ENCODE measurements around the gene ABI3BP. TPM values are rescaled to one million over a fixed set of nuclear protein-coding genes. Genes with fewer than 3 reads are reported as not detected.

The ABI3BP gene
- polyA plus RNA-seq, 1 of the 3 experiments (the other 2 are of a cell fraction): 8.4 TPM

DNA sequence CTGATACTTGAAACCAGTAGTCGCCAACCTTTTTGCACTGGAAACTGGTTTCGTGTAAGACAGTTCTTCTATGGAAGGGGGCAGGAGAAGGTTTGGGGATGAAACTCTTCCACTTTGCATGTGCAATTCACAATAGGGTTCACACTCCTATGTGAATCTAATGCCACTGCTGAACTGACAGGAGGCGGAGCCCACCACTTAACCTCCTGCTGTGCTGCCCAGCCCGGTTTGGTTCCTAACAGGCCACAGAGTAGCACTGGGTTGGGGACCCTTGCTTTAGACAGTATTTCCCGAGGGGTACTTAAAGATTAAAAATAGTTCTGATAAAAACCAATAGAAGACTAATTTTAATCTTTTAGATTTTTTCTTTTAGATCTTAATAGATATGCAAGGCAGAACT is 272.8 kb downstream of the ABI3BP start:
- Histone ChIP-seq H3K27me3 (ENCODE audit: insufficient read depth) (no peaks in the 10 kb centered on the region), H3K9me3 (no peaks in the 10 kb centered on the region), H3K27ac (ENCODE audit: low read depth in 2 of 2, low read length in 1 of 2) (no peak overlapping the region), H3K79me2 (ENCODE audit: insufficient read depth) (peaks cover 99% of the 10 kb centered on the region), H3K9ac (no peak overlapping the region), H3K9me2 (no peaks in the 10 kb centered on the region), H2AFZ (ENCODE audit: low read depth) (no peak overlapping the region), H3K4me1 (ENCODE audit: control insufficient read depth in 1 of 2, insufficient read depth in 2 of 2, low read depth in 1 of 2, low read length in 1 of 2) (no peaks in the 10 kb centered on the region; a peak in 2 of 4 replicates), H4K20me1 (ENCODE audit: insufficient read depth) (peaks cover 58% of the 10 kb centered on the region), H3F3A (replicated peaks; ENCODE audit: insufficient read depth) (peaks cover 29% of the 10 kb centered on the region), H3K4me3 (ENCODE audit: low read depth in 2 of 2, low read length in 1 of 2) (no peak overlapping the region), H3K4me2 (no peak overlapping the region), H3K36me3 (replicated peaks in 1 of 2; ENCODE audit: control insufficient read depth in 1 of 2, insufficient read depth in 2 of 2, low read length in 1 of 2) (peaks cover 68 to 87% of the 10 kb centered on the region in 2 experiments)
- no peak for DNase-seq
- WGBS (ENCODE audit: low lambda C conversion rate): 99% methylated on average over 5 of the region's 5 CpGs
- TF ChIP-seq, protein P1, sequence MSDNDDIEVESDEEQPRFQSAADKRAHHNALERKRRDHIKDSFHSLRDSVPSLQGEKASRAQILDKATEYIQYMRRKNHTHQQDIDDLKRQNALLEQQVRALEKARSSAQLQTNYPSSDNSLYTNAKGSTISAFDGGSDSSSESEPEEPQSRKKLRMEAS (IDR thresholded peaks at IDR 0.05; ENCODE audit: low read depth): no peak
- POLR2A ChIA-PET: no interaction called here
- CTCF ChIA-PET: interaction anchor here (0.7 kb wide), 1 partner anchor 475 kb away, joined by 3 read pairs; no protein-coding TSS in a partner anchor

DNA sequence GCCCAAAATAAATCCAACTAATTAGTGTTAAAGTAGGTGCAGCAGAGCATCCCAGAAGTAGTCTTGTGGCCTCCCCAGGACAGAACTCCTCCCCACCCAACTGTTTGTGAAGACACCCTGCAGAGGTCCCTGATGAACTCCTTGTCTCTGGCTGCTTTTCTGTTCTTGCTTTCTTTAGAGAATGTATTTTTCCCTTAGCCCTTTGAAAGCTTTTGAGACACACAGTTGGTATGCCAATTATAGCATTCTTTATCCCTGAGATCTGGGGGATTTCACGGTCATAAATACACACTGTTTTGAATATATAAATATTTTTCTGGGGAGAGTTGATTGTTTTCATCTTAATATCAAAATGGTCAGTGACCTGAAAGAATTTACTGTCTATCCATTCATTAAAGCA is 274.1 kb downstream of the ABI3BP start:
- Histone ChIP-seq H4K20me1 (ENCODE audit: insufficient read depth) (peaks cover 71% of the 10 kb centered on the region), H3K27ac (ENCODE audit: low read depth in 2 of 2, low read length in 1 of 2) (no peak overlapping the region), H3K36me3 (replicated peaks in 1 of 2; ENCODE audit: control insufficient read depth in 1 of 2, insufficient read depth in 2 of 2, low read length in 1 of 2) (peaks cover 74 to 92% of the 10 kb centered on the region in 2 experiments), H3K9me3 (no peaks in the 10 kb centered on the region), H3K4me1 (ENCODE audit: control insufficient read depth in 1 of 2, insufficient read depth in 2 of 2, low read depth in 1 of 2, low read length in 1 of 2) (no peaks in the 10 kb centered on the region; a peak in 2 of 4 replicates), H3K4me2 (no peak overlapping the region), H3K4me3 (ENCODE audit: low read depth in 2 of 2, low read length in 1 of 2) (no peak overlapping the region), H3K9ac (no peak overlapping the region), H3K9me2 (no peaks in the 10 kb centered on the region), H3K79me2 (ENCODE audit: insufficient read depth) (peaks cover 100% of the 10 kb centered on the region), H3K27me3 (ENCODE audit: insufficient read depth) (no peaks in the 10 kb centered on the region), H3F3A (replicated peaks; ENCODE audit: insufficient read depth) (peaks cover 29% of the 10 kb centered on the region), H2AFZ (ENCODE audit: low read depth) (no peak overlapping the region)
- CTCF ChIA-PET: interaction anchor here (1.2 kb wide), 1 partner anchor 17 kb away, joined by 5 read pairs; no protein-coding TSS in a partner anchor
- POLR2A ChIA-PET: no interaction called here
- WGBS (ENCODE audit: low lambda C conversion rate): 79% methylated on average over 1 of the region's 1 CpG
- DNase-seq: no peak
- TF ChIP-seq CHD2 (IDR thresholded peaks at IDR 0.05; ENCODE audit: low read length, partially characterized antibody) (no peak), ELF1 (IDR thresholded peaks at IDR 0.05) (no peak), SIN3A (IDR thresholded peaks at IDR 0.05; ENCODE audit: borderline replicate concordance, low read depth, low read length) (no peak), REST (IDR thresholded peaks at IDR 0.05; ENCODE audit: low read depth, low read length) (no peak), RCOR1 (IDR thresholded peaks at IDR 0.05; ENCODE audit: low read length) (no peak), FOXM1 (IDR thresholded peaks at IDR 0.05; ENCODE audit: low read depth) (no peak), RXRA (IDR thresholded peaks at IDR 0.05; ENCODE audit: borderline replicate concordance, low read depth) (no peak), FOXJ3 (CRISPR knock-in tag; IDR thresholded peaks at IDR 0.05) (no peak), GABPA (IDR thresholded peaks at IDR 0.05; ENCODE audit: low read depth) (no peak), USF2 (IDR thresholded peaks at IDR 0.05; ENCODE audit: borderline replicate concordance, low read depth, low read length) (no peak), EZH2phosphoT487 (IDR thresholded peaks at IDR 0.05; ENCODE audit: borderline replicate concordance, low read depth) (no peak), PBX3 (IDR thresholded peaks at IDR 0.05) (no peak), JUND (IDR thresholded peaks at IDR 0.05) (no peak), YY1 (IDR thresholded peaks at IDR 0.05; ENCODE audit: low read depth) (no peak), RAD21 (IDR thresholded peaks at IDR 0.05; ENCODE audit: low read length) (no peak)
- TF ChIP-seq, protein P2, sequence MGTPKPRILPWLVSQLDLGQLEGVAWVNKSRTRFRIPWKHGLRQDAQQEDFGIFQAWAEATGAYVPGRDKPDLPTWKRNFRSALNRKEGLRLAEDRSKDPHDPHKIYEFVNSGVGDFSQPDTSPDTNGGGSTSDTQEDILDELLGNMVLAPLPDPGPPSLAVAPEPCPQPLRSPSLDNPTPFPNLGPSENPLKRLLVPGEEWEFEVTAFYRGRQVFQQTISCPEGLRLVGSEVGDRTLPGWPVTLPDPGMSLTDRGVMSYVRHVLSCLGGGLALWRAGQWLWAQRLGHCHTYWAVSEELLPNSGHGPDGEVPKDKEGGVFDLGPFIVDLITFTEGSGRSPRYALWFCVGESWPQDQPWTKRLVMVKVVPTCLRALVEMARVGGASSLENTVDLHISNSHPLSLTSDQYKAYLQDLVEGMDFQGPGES (IDR thresholded peaks at IDR 0.05; ENCODE audit: low read depth, low read length): no peak
- TF ChIP-seq, protein P3, sequence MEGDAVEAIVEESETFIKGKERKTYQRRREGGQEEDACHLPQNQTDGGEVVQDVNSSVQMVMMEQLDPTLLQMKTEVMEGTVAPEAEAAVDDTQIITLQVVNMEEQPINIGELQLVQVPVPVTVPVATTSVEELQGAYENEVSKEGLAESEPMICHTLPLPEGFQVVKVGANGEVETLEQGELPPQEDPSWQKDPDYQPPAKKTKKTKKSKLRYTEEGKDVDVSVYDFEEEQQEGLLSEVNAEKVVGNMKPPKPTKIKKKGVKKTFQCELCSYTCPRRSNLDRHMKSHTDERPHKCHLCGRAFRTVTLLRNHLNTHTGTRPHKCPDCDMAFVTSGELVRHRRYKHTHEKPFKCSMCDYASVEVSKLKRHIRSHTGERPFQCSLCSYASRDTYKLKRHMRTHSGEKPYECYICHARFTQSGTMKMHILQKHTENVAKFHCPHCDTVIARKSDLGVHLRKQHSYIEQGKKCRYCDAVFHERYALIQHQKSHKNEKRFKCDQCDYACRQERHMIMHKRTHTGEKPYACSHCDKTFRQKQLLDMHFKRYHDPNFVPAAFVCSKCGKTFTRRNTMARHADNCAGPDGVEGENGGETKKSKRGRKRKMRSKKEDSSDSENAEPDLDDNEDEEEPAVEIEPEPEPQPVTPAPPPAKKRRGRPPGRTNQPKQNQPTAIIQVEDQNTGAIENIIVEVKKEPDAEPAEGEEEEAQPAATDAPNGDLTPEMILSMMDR (IDR thresholded peaks at IDR 0.05): no peak
- TF ChIP-seq, protein P4, sequence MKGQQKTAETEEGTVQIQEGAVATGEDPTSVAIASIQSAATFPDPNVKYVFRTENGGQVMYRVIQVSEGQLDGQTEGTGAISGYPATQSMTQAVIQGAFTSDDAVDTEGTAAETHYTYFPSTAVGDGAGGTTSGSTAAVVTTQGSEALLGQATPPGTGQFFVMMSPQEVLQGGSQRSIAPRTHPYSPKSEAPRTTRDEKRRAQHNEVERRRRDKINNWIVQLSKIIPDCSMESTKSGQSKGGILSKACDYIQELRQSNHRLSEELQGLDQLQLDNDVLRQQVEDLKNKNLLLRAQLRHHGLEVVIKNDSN (IDR thresholded peaks at IDR 0.05; ENCODE audit: borderline replicate concordance, low read depth): no peak
